GM12878 (cell line): ENCODE results near the gene TTLL6. TPM values are rescaled to one million over a fixed set of nuclear protein-coding genes. Genes with fewer than 3 reads are reported as not detected.
"Not testable (repeated sequence)": the region's sequence is repeated elsewhere in the genome, so short reads cannot be mapped to it uniquely, and the experiment has no call there.

Experiments used
- ATAC-seq: fragments of 200-7000 bp; cut with Tn5 transposase; 3 replicates; pipeline ENCODE4 v1.9.1; 2020; ENCODE audit warnings: mild to moderate bottlenecking, moderate library complexity
- BruUV-seq: library from RNA; stranded (reverse); fragments of 400-500 nt; replicated peaks from 2 replicates; lab custom pipeline; 2021; lab: Mats Ljungman, UMichigan
- CTCF ChIA-PET: fragments of 300-600 bp; sonication (Branson Sonifier 250); formaldehyde crosslinking; extraction: SDS; loops from one replicate; lab custom pipeline; 2021; ENCODE audit warnings: inconsistent platforms; lab: Yijun Ruan, JAX
- POLR2A ChIA-PET: fragments of 350-600 bp; formaldehyde crosslinking; extraction: SDS; loops from one replicate; lab custom pipeline; 2021; ENCODE audit warnings: inconsistent platforms; lab: Charles Lee
- RAD21 ChIA-PET: fragments of 300-600 bp; sonication (Branson Sonifier 250); formaldehyde crosslinking; loops from one replicate; lab custom pipeline; 2023; ENCODE audit warnings: antibody characterized with exemption; ENCODE audit not compliant: unreplicated experiment; lab: Charles Lee
- SMC1A ChIA-PET: fragments of 300-600 bp; sonication (Branson Sonifier 250); formaldehyde crosslinking; loops from one replicate; lab custom pipeline; 2023; ENCODE audit not compliant: unreplicated experiment, uncharacterized antibody; lab: Charles Lee
- DNase-seq: peaks from one replicate; pipeline ENCODE4 v3.0.0-alpha.2; 2011; ENCODE audit warnings: low read depth, low spot score
- FAIRE-seq: peaks from 3 replicates; lab custom pipeline; 2011; peaks lifted over from hg19 to GRCh38; lab: Jason Lieb, UNC
- H2AFZ ChIP-seq: 2 replicates; pipeline ENCODE4 v1.6.0; 2011; ENCODE audit warnings: low read depth, low read length, control low read depth; ENCODE audit not compliant: control insufficient read depth
- H3K27ac ChIP-seq: 2 replicates; pipeline ENCODE4 v1.5.1; 2011; ENCODE audit warnings: control low read depth; ENCODE audit not compliant: control insufficient read depth, insufficient read depth
- H3K27me3 ChIP-seq, 2 experiments: replicated peaks in 1 of 2; 2 replicates each; pipeline versions ENCODE4 v1.6.0 to v1.6.1; 2011; ENCODE audit warnings: low read length in 1 of 2; ENCODE audit not compliant: control insufficient read depth in 2 of 2, insufficient read depth in 2 of 2
- H3K36me3 ChIP-seq, 2 experiments: 2 replicates each; pipeline ENCODE4 v1.5.1; 2011; ENCODE audit warnings: low read length in 1 of 2; ENCODE audit not compliant: control insufficient read depth in 2 of 2, insufficient read depth in 2 of 2
- H3K4me1 ChIP-seq: 2 replicates; pipeline ENCODE4 v1.6.1; 2011; ENCODE audit warnings: mild to moderate bottlenecking, low read length, moderate library complexity, mixed read lengths; ENCODE audit not compliant: control insufficient read depth, insufficient read depth
- H3K4me2 ChIP-seq: 2 replicates; pipeline ENCODE4 v1.6.0; 2011; ENCODE audit warnings: control low read depth; ENCODE audit not compliant: control insufficient read depth, insufficient read depth
- H3K4me3 ChIP-seq: fragments of 200-600 bp; sonication (generic); 2 replicates; pipeline ENCODE4 v1.5.1; 2016
- H3K79me2 ChIP-seq: 2 replicates; pipeline ENCODE4 v1.6.0; 2011; ENCODE audit warnings: low read length; ENCODE audit not compliant: control insufficient read depth, insufficient read depth
- H3K9ac ChIP-seq: 2 replicates; pipeline ENCODE4 v1.8.0; 2011; ENCODE audit warnings: low read length, control low read depth, mixed read lengths; ENCODE audit not compliant: control insufficient read depth, insufficient read depth
- H3K9me3 ChIP-seq: replicated peaks from 3 replicates; pipeline ENCODE4 v1.5.1; 2011; ENCODE audit warnings: mild to moderate bottlenecking, low read length; ENCODE audit not compliant: control insufficient read depth, insufficient read depth
- H4K20me1 ChIP-seq: 2 replicates; pipeline ENCODE4 v1.6.0; 2011; ENCODE audit not compliant: control insufficient read depth, insufficient read depth
- BMI1 ChIP-seq: fragments of 450-650 bp; IDR thresholded peaks from 2 replicates; pipeline ENCODE4 v1.6.1; 2016; ENCODE audit warnings: mild to moderate bottlenecking, moderate library complexity, borderline replicate concordance
- MEF2B ChIP-seq: fragments of 450-650 bp; IDR thresholded peaks from 2 replicates; pipeline ENCODE4 v1.6.1; 2018; ENCODE audit warnings: mild to moderate bottlenecking, moderate library complexity; ENCODE audit not compliant: partially characterized antibody, poor library complexity, severe bottlenecking
- MTA2 ChIP-seq: fragments of 450-650 bp; IDR thresholded peaks from 2 replicates; pipeline ENCODE4 v1.6.1; 2016; ENCODE audit warnings: low read depth, mild to moderate bottlenecking, moderate library complexity
- YY1 ChIP-seq: IDR thresholded peaks from 2 replicates; pipeline ENCODE4 v1.6.1; 2011; ENCODE audit warnings: low read depth, mild to moderate bottlenecking, low read length
- WGBS: methylation state at CpG from one replicate; pipeline ENCODE4 v1.1.6; 2016; ENCODE audit warnings: low lambda C conversion rate; ENCODE audit not compliant: insufficient replicate concordance, insufficient coverage; ENCODE audit errors: missing lambda C conversion rate; 5-methylcytosine and 5-hydroxymethylcytosine counted together
- in situ Hi-C: fragments of 300-500 bp; cut with MboI; formaldehyde crosslinking; loops from 9 replicates; pipeline ENCODE4 v1.14.3; 2018; ENCODE audit warnings: mixed read lengths
- intact Hi-C: fragments of 100-400 bp; cut with micrococcal nuclease; formaldehyde crosslinking; loops from one replicate; pipeline ENCODE4 v1.14.2; 2022; ENCODE audit not compliant: unreplicated experiment
- polyA plus RNA-seq, 11 experiments: library from polyadenylated mRNA; depleted of rRNA in 4 of 11; unstranded in 6 of 11; stranded (reverse) in 5 of 11; fragments of >200 nt; fragmentation: Nextera tagmentation in 4 of 11; fragmentation: Illumina TruSeq in 1 of 11; extraction: Ambion mirVana in 4 of 11; extraction: Trizol in 1 of 11; gene quantifications; 1 replicate in 1 of 11; 2 replicates in 10 of 11; pipeline versions ENCODE4 v1.2.1 to v1.2.3, GENCODE V29; 2011 to 2016; ENCODE audit warnings: inconsistent platforms in 2 of 11, missing spikeins in 2 of 11, low read depth in 1 of 11
- total RNA-seq, 4 experiments: library from RNA; depleted of rRNA in 3 of 4; stranded (reverse); fragments of >200 nt in 3 of 4; fragmentation: Illumina TruSeq in 1 of 4; extraction: Trizol in 1 of 4; gene quantifications; 2 replicates each; pipeline versions ENCODE4 v1.2.1 to v1.2.3, GENCODE V29; 2013 to 2021

Gene TTLL6
- total and polyA plus RNA-seq, 10 of the 15 experiments (the other 5 are each of a cell fraction or from before 2014, with no cell fraction given): 0.06 to 0.36 (median 0.13) TPM; not detected in 4

DNA sequence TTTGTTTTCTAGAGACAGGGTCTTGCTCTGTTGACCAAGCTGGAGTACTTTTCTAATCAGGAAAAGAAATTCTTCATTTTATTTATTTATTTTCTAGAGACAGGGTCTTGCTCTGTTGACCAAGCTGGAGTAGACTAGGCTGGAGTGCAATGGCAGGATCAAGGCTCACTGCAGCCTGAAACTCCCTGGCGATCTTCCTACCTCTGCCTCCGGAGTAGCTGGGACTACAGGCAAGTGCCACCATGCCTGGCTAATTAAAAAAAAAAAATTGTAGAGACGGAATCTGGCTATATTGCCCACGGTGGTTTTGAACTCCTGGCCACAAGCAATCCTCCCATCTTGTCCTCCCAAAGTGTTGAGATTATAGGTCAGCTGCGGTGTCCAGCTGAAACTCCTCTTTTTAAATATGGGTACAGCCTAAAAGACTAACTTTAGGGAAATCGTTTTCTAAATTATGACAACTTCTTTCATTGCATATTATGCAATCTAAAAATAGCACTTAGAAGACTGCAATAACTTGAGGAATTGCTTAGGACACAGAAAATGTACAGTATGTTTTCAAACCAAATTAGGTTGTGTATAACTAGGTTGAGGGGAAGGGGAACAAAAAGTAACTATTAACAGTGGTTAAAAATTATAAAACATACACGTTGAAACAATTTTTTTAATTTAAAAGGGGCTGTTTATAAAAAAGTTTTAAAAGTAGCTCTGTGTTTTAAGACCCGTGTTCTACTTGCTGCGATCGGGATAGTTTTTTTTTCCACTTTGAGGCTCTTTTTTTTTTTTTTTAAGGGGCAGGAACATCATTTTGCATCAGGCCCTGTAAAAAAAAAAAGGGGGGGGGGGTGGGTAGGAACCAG, 99.4 kb downstream of the TTLL6 start:
- ATAC-seq (no peak), FAIRE-seq (no peak)
- H3K9me3 ChIP-seq: no peaks in the 10 kb centered on the region; the same call in 2 of the 3 replicates
- H2AFZ ChIP-seq: no peak overlapping the region
- CTCF ChIA-PET: interaction anchor here (0.6 to 2.9 kb wide), 8 partner anchors 13 to 161 kb away, joined by 3 to 17 read pairs (median 4); no protein-coding TSS in a partner anchor
- no peaks in the 10 kb centered on the region for H3K36me3 ChIP-seq
- BruUV-seq: no TSS peak
- no peak overlapping the region for H3K4me2 ChIP-seq
- H3K27ac ChIP-seq: no peak overlapping the region
- SMC1A ChIA-PET: interaction anchor here (0.6 to 1.5 kb wide), 5 partner anchors 34 to 161 kb away, joined by 3 to 4 read pairs (median 4); no protein-coding TSS in a partner anchor
- H3K79me2 ChIP-seq: no peaks in the 10 kb centered on the region
- RAD21 ChIA-PET: interaction anchor here (0.6 to 2.3 kb wide), 3 partner anchors 39 to 1691 kb away, joined by 3 to 6 read pairs (median 4); no protein-coding TSS in a partner anchor
- no peaks in the 10 kb centered on the region for H3K4me1 ChIP-seq
- no peak overlapping the region for H3K4me3 ChIP-seq
- TF ChIP-seq MEF2B (no peak), YY1 (no peak), MTA2 (no peak), BMI1 (no peak)
- TF ChIP-seq, all 136 proteins: peak for 0
- no peak for DNase-seq
- Histone ChIP-seq H3K9ac (no peak overlapping the region), H4K20me1 (no peaks in the 10 kb centered on the region), H3K27me3 (peaks cover 20 to 41% of the 10 kb centered on the region in 2 experiments)
- POLR2A ChIA-PET: interaction anchor here (0.6 to 0.7 kb wide), 2 partner anchors 41 to 530 kb away, joined by 3 to 6 read pairs; no protein-coding TSS in a partner anchor
- 24% methylated on average over 10 of the region's 10 CpGs for WGBS
- intact Hi-C loops (no loop called here), in situ Hi-C loops (no loop called here)

DNA sequence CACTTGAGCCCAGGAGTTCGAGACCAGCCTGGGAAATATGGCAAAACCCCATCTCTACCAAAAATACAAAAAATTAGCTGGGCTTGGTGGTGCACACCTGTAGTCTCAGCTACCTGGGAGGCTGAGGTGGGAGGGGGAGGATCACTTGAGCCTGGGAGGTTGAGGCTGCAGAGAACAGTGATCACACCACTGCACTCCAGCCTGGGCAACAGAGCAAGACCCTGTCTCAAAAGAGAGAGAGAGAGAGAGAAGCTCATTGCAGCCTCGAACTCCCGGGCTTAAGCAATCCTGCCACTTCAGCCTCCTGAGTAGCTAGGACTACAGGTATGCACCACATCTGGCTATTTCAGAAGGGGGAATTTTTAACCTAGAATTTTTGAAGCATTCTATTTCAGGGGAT, 100.5 kb downstream of the TTLL6 start:
- H3K4me3 ChIP-seq, ATAC-seq, H3K4me1 ChIP-seq, BruUV-seq, H3K36me3 ChIP-seq, FAIRE-seq, DNase-seq, H3K9me3 ChIP-seq, H3K79me2 ChIP-seq, H3K9ac ChIP-seq, H2AFZ ChIP-seq, intact Hi-C loops, H3K27ac ChIP-seq, in situ Hi-C loops, H3K4me2 ChIP-seq, H4K20me1 ChIP-seq, POLR2A ChIA-PET: not testable (repeated sequence)
- peaks cover 18 to 37% of the 10 kb centered on the region in 2 experiments for H3K27me3 ChIP-seq
- CTCF ChIA-PET: interaction anchor here (0.7 to 2.9 kb wide), 5 partner anchors 12 to 162 kb away, joined by 3 to 17 read pairs (median 3); no protein-coding TSS in a partner anchor
- RAD21 ChIA-PET: interaction anchor here (1.0 to 2.3 kb wide), 2 partner anchors 38 to 163 kb away, joined by 3 to 6 read pairs; no protein-coding TSS in a partner anchor
- SMC1A ChIA-PET: interaction anchor here (1.1 to 1.4 kb wide), 3 partner anchors 33 to 163 kb away, joined by 3 to 4 read pairs (median 4); no protein-coding TSS in a partner anchor
- 32% methylated on average over 3 of the region's 3 CpGs for WGBS
